BE2C (cell line): ENCODE data around the gene FAM185A.

Experiments
- DNase-seq: peaks from one replicate; pipeline ENCODE4 v3.0.0-alpha.2; 2020
- H3K27me3 ChIP-seq: fragments of 250-450 bp; sonication (Bioruptor Pico); 2 replicates; pipeline ENCODE4 v1.5.1; 2020; ENCODE audit warnings: mild to moderate bottlenecking
- H3K36me3 ChIP-seq: fragments of 250-450 bp; sonication (Bioruptor Pico); 2 replicates; pipeline ENCODE4 v1.5.1; 2020; ENCODE audit warnings: mild to moderate bottlenecking
- H3K4me1 ChIP-seq: fragments of 250-450 bp; sonication (Bioruptor Pico); 2 replicates; pipeline ENCODE4 v1.5.1; 2020
- H3K4me3 ChIP-seq: 2 replicates; pipeline ENCODE4 v1.5.1; 2011; ENCODE audit warnings: low read depth, low read length
- H3K9me3 ChIP-seq: fragments of 250-450 bp; sonication (Bioruptor Pico); 2 replicates; pipeline ENCODE4 v1.5.1; 2020
- CTCF ChIP-seq: IDR thresholded peaks from 2 replicates; pipeline ENCODE4 v1.5.1; 2012; ENCODE audit warnings: mild to moderate bottlenecking, low read depth, low read length

FAM185A gene

GRCh38 chr7:102829075-102829474, 80.3 kb downstream of the FAM185A start:
- Histone ChIP-seq H3K27me3 (no peaks in the 10 kb centered on the region), H3K4me3 (no peak overlapping the region), H3K9me3 (no peaks in the 10 kb centered on the region), H3K36me3 (no peaks in the 10 kb centered on the region), H3K4me1 (no peaks in the 10 kb centered on the region)
- no peak for TF ChIP-seq CTCF
- no peak for DNase-seq

DNA sequence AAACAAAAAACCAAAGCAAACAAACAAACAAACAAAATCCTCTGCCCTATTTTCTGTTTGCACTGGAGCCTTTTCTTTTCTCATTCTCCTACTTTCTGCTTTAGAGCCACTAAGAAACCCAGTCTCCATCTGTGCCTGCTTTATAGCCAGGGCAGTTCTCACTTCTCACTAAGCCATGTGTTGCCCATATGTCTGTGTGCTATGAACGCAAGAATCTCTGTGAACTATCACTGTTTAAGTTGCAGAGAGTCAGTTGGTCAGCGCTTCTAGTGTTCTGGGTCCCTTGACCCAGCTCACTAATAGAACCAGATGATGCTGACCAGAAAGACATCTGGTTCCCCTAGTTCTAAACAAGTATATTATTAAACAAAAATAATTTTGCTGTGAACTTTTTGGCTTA, 81.4 kb downstream of the FAM185A start:
- Histone ChIP-seq H3K4me3 (no peak overlapping the region), H3K4me1 (no peaks in the 10 kb centered on the region), H3K9me3 (no peaks in the 10 kb centered on the region), H3K27me3 (no peaks in the 10 kb centered on the region), H3K36me3 (no peaks in the 10 kb centered on the region)
- DNase-seq = no peak
- no peak for TF ChIP-seq CTCF

GRCh38 chr7:102832674-102833073, 83.9 kb downstream of the FAM185A start:
- no peak overlapping the region for H3K4me3 ChIP-seq
- H3K4me1 ChIP-seq = no peaks in the 10 kb centered on the region; the same call in 1 of the 2 replicates
- no peaks in the 10 kb centered on the region for H3K9me3 ChIP-seq
- H3K36me3 ChIP-seq = no peaks in the 10 kb centered on the region
- TF ChIP-seq CTCF = no peak
- H3K27me3 ChIP-seq = no peaks in the 10 kb centered on the region
- DNase-seq = no peak

DNA sequence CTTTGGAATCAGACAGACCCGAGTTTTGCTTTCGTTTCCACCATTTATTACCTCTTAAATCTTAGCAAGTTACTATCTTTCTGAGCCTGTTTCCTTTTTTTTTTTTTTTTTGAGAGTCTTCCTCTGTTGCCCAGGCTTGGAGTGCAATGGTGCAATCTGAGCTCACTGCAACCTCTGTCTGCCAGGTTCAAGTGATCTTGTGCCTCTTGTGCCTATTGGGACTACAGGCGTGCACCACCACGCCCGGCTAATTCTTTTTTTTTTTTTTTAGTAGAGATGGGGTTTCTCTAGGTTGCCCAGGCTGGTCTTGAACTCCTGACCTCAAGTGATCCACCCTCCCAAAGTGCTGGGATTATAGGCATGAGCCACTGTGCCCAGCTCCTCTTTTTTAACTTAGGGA, 84.5 kb downstream of the FAM185A start:
- no peaks in the 10 kb centered on the region for H3K36me3 ChIP-seq
- no peaks in the 10 kb centered on the region for H3K27me3 ChIP-seq
- H3K9me3 ChIP-seq = no peaks in the 10 kb centered on the region
- no peaks in the 10 kb centered on the region; the same call in 1 of the 2 replicates for H3K4me1 ChIP-seq
- no peak for DNase-seq
- TF ChIP-seq CTCF = no peak
- no peak overlapping the region for H3K4me3 ChIP-seq

- DNase-seq = no peak
- no peaks in the 10 kb centered on the region; the same call in 1 of the 2 replicates for H3K4me1 ChIP-seq
- H3K27me3 ChIP-seq = no peaks in the 10 kb centered on the region
- no peak for TF ChIP-seq CTCF
- H3K9me3 ChIP-seq = no peaks in the 10 kb centered on the region
- no peak overlapping the region for H3K4me3 ChIP-seq
- no peaks in the 10 kb centered on the region for H3K36me3 ChIP-seq
These were observed 85.7 kb downstream of the FAM185A start for GRCh38 chr7:102834466-102834865.

- TF ChIP-seq CTCF = no peak
- DNase-seq = no peak
- no peaks in the 10 kb centered on the region for H3K27me3 ChIP-seq
- H3K36me3 ChIP-seq = no peaks in the 10 kb centered on the region
- H3K9me3 ChIP-seq = no peaks in the 10 kb centered on the region
- H3K4me3 ChIP-seq = no peak overlapping the region
- H3K4me1 ChIP-seq = no peaks in the 10 kb centered on the region; the same call in 1 of the 2 replicates
These were observed 86.2 kb downstream of the FAM185A start for GRCh38 chr7:102834999-102835398.
